HG03354 (cell line): ENCODE measurements around the gene EXOSC9.
A peak's percentile ranks its signal among the peaks of the same experiment; 100 is the strongest.

Experiments used
- ATAC-seq: cut with Tn5 transposase; IDR thresholded peaks from one replicate; pipeline ENCODE4 v1.9.1; 2021; ENCODE audit warnings: mild to moderate bottlenecking; ENCODE audit not compliant: unreplicated experiment, poor library complexity, severe bottlenecking

Gene EXOSC9

GRCh38 chr4:121786221-121786620 lies 14.9 kb upstream of the EXOSC9 start:
- ATAC-seq: no peak

- peak; percentile 87 for ATAC-seq
These were observed 12.2 kb upstream of the EXOSC9 start for GRCh38 chr4:121788896-121789295.

GRCh38 chr4:121789455-121789854 lies 11.7 kb upstream of the EXOSC9 start:
- no peak for ATAC-seq

GRCh38 chr4:121789960-121790829 lies 10.9 kb upstream of the EXOSC9 start:
- ATAC-seq: no peak

GRCh38 chr4:121790976-121791375 lies 10.1 kb upstream of the EXOSC9 start:
- ATAC-seq: no peak

GRCh38 chr4:121791481-121791880 lies 9.6 kb upstream of the EXOSC9 start:
- no peak for ATAC-seq

GRCh38 chr4:121792966-121793365 lies 8.2 kb upstream of the EXOSC9 start:
- ATAC-seq: no peak

GRCh38 chr4:121794505-121795188 lies 6.5 kb upstream of the EXOSC9 start:
- no peak for ATAC-seq

GRCh38 chr4:121796283-121796682 lies 4.8 kb upstream of the EXOSC9 start:
- no peak for ATAC-seq

- ATAC-seq: no peak
These were observed 1.8 kb upstream of the EXOSC9 start for GRCh38 chr4:121799208-121799823.

GRCh38 chr4:121799867-121800501 lies 1.1 kb upstream of the EXOSC9 start:
- ATAC-seq: no peak

- ATAC-seq: peak; percentile 5
These were observed 524 bp upstream of the EXOSC9 start for GRCh38 chr4:121800638-121800960.

GRCh38 chr4:121801715-121802075 lies 572 bp downstream of the EXOSC9 start:
- no peak for ATAC-seq

GRCh38 chr4:121806411-121806810 lies 5.3 kb downstream of the EXOSC9 start:
- ATAC-seq: no peak

GRCh38 chr4:121811122-121811521 lies 10.0 kb downstream of the EXOSC9 start:
- no peak for ATAC-seq

- no peak for ATAC-seq
These were observed 13.6 kb downstream of the EXOSC9 start for GRCh38 chr4:121814756-121815155.

GRCh38 chr4:121817006-121817405 lies 15.9 kb downstream of the EXOSC9 start:
- no peak for ATAC-seq

GRCh38 chr4:121817701-121818100 lies 16.6 kb downstream of the EXOSC9 start:
- no peak for ATAC-seq

GRCh38 chr4:121818215-121818614 lies 17.1 kb downstream of the EXOSC9 start:
- no peak for ATAC-seq

GRCh38 chr4:121819216-121819965 lies 18.3 kb downstream of the EXOSC9 start:
- no peak for ATAC-seq
